Gastroesophageal sphincter (tissue), 3 donors: ENCODE measurements around the gene SLC9A8.

ENCODE experiments used
- CTCF ChIP-seq, 4 experiments: fragments of 200-600 bp in 2 of 4; fragments of 450-650 bp in 2 of 4; sonication (generic) in 1 of 4; IDR thresholded peaks; one replicate each; pipeline ENCODE4 v1.5.1; 2017 to 2019; ENCODE audit warnings: antibody characterized with exemption in 4 of 4, mild to moderate bottlenecking in 2 of 4, moderate library complexity in 2 of 4
- EP300 ChIP-seq: sonication (generic); formaldehyde crosslinking; IDR thresholded peaks from one replicate; pipeline ENCODE4 v1.6.1; 2017; ENCODE audit warnings: antibody characterized with exemption, mild to moderate bottlenecking
- POLR2A ChIP-seq, 2 donors: fragments of 450-650 bp; IDR thresholded peaks; one replicate each; pipeline ENCODE4 v1.6.1; 2017; ENCODE audit warnings: antibody characterized with exemption in 2 of 2, mild to moderate bottlenecking in 2 of 2, moderate library complexity in 1 of 2

GRCh38 chr20:49915118-49915379 lies 102.4 kb downstream of the SLC9A8 start:
- TF ChIP-seq EP300 = no peak
- no peak for TF ChIP-seq CTCF (IDR thresholded peaks at IDR 0.05)
- TF ChIP-seq POLR2A (IDR thresholded peaks at IDR 0.05) = no peak
